ENCODE data around the gene LIPF. TPM values are rescaled to one million over a fixed set of nuclear protein-coding genes. Genes with fewer than 3 reads are reported as not detected.

LIPF gene, protein sequence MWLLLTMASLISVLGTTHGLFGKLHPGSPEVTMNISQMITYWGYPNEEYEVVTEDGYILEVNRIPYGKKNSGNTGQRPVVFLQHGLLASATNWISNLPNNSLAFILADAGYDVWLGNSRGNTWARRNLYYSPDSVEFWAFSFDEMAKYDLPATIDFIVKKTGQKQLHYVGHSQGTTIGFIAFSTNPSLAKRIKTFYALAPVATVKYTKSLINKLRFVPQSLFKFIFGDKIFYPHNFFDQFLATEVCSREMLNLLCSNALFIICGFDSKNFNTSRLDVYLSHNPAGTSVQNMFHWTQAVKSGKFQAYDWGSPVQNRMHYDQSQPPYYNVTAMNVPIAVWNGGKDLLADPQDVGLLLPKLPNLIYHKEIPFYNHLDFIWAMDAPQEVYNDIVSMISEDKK
- total RNA-seq, result not detected

DNA sequence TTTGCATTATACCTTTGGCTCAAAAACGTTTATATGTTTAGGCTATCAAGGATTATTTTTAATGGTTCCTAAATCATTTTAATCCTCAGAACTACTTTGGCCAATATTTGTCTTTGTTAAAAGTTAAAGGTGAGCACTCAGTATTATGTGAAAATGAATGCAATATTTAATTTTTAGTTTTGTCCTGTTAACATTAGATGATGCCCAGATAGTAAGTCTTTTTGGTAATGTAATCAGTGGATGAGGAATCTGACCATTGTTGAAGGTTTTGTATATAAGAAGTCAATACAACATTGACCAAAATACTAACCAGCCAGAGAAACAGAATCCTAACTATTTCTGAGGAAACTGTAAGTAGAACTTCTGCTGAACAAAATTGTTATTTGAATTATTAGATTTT lies at the start of gene LIPF:
Gene LIPF, plus strand, starts transcription at position 301 of the 400 bp plus-strand sequence. CDS start 2,856 bp downstream, outside the sequence.
- TF ChIP-seq, protein P1, sequence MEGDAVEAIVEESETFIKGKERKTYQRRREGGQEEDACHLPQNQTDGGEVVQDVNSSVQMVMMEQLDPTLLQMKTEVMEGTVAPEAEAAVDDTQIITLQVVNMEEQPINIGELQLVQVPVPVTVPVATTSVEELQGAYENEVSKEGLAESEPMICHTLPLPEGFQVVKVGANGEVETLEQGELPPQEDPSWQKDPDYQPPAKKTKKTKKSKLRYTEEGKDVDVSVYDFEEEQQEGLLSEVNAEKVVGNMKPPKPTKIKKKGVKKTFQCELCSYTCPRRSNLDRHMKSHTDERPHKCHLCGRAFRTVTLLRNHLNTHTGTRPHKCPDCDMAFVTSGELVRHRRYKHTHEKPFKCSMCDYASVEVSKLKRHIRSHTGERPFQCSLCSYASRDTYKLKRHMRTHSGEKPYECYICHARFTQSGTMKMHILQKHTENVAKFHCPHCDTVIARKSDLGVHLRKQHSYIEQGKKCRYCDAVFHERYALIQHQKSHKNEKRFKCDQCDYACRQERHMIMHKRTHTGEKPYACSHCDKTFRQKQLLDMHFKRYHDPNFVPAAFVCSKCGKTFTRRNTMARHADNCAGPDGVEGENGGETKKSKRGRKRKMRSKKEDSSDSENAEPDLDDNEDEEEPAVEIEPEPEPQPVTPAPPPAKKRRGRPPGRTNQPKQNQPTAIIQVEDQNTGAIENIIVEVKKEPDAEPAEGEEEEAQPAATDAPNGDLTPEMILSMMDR (IDR thresholded peaks at IDR 0.05), result no peak
- POLR2A ChIA-PET, result no interaction called here
- intact Hi-C loops (cut with micrococcal nuclease), result no loop called here
- CTCF ChIA-PET, result no interaction called here
- peaks cover 1% of the 10 kb centered on the region for H3K4me1 Mint-ChIP-seq (ENCODE audit: low read depth)
- DNase-seq (no peak), ATAC-seq (no peak)
- no peaks in the 10 kb centered on the region for H3K9me3 Mint-ChIP-seq
- H3K4me3 Mint-ChIP-seq, result no peak within 1 kb of the TSS
- no peaks in the 10 kb centered on the region for H3K36me3 Mint-ChIP-seq (ENCODE audit: low read depth)
- no peak within 1 kb of the TSS for H3K27ac Mint-ChIP-seq
- peaks cover 5% of the 10 kb centered on the region for H3K27me3 Mint-ChIP-seq

DNA sequence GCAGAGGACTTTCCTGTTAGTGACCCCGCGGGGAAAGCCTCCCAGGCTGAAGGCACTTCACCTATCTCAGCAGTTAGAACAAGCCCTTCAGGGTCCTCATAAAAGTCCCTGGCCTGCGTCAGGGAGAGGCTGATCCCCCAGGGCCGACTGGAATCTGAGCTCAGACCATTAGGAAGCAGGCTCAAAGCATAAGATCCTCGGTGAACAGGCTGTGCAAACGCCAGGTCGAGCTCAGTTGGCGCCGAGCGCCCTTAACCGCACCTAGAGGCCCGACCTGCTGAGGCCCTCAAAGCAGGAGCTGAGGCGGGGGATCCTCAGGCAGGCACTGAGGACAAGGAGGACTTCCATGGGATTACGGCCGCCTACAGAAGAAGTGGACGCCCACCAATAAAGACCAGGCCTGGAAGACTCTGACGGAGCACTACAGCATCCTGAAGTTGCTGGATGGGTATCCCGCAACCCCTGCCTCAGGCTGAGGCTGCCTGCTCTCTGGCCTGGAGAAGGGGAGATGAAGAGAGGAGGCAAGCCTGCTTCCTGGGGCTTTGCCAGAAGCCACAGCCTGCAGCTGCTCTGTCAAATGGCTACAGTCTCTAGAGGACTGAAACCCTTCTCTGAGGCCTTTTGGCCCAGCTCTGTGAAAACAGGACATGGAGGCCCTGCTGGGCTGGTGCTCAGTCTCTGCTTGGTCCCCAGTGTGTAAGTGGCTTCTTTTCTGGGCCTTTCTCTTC lies 47.8 kb upstream of the LIPF start:
- no peak for ATAC-seq
- H3K9me3 Mint-ChIP-seq, result no peaks in the 10 kb centered on the region
- CTCF ChIA-PET, result no interaction called here

DNA sequence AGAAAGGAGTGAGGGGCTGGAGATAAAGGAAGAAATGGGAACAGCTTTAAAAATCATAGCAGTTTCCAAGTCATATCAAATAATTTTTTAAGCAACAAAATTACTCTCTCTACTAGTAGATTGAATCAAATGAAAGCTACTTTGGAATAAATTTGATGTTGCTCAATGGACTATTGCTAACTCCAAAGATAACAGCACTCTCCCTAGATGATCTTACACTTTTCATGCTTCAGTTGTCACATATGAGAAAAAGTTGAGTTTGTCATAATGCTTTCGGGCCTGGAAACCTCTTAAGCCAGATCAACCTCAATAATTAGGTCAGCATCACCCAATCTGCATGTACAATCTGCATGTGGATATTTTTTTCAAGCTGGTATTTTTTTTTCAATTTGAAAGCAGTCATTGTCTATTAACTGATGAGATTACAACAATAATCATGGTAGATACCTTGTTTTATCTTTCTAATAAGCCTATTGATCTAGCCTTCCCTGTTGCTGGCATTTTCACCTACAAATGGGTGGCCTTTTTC lies 46.4 kb upstream of the LIPF start:
- ATAC-seq (no peak), DNase-seq (no peak)
- Mint-ChIP-seq H3K4me1 (ENCODE audit: low read depth) (no peaks in the 10 kb centered on the region), H3K36me3 (ENCODE audit: low read depth) (no peaks in the 10 kb centered on the region), H3K9me3 (no peaks in the 10 kb centered on the region), H3K27ac (no peak overlapping the region), H3K27me3 (no peaks in the 10 kb centered on the region), H3K4me3 (no peak overlapping the region)
- POLR2A ChIA-PET, result no interaction called here
- TF ChIP-seq, protein P1 (IDR thresholded peaks at IDR 0.05), result no peak
- intact Hi-C loops (cut with micrococcal nuclease), result no loop called here
- CTCF ChIA-PET, result interaction anchor here (0.5 to 1.7 kb wide), 5 partner anchors 35 to 319 kb away, joined by 3 to 7 read pairs (median 3); partner anchors contain the start of gene RNLS

More for the DNA sequence above, 47.8 kb upstream of the LIPF start:
- no peak for DNase-seq
- TF ChIP-seq, protein P1 (IDR thresholded peaks at IDR 0.05), result no peak
- H3K4me1 Mint-ChIP-seq (ENCODE audit: low read depth), result no peaks in the 10 kb centered on the region
- H3K27ac Mint-ChIP-seq, result no peak overlapping the region
- H3K27me3 Mint-ChIP-seq, result no peaks in the 10 kb centered on the region
- no peaks in the 10 kb centered on the region for H3K36me3 Mint-ChIP-seq (ENCODE audit: low read depth)
- H3K4me3 Mint-ChIP-seq, result no peak overlapping the region
- intact Hi-C loops (cut with micrococcal nuclease), result no loop called here
- POLR2A ChIA-PET, result interaction anchor here (0.6 kb wide), 1 partner anchor 770 kb away, joined by 3 read pairs; no protein-coding TSS in a partner anchor

DNA sequence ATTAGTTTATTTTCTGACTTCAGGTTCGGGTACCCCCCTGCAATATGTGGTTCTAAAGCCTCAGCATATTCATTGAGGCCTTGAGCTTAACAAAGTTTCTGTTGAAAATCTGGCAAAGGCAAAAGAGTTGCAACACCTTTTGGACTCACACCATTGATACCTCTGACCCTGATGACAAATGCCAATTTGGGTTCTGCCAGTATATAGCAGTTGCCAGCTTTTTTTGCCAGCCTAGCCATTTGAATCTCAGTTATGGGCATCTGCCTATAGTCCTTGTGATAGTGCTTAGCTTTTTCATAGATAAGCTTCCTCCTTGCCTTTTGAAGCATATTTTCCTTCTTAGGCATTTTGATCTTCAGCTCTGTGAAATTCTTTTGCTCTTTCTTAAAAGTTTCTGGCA lies 45.7 kb upstream of the LIPF start:
- H3K4me1 Mint-ChIP-seq (ENCODE audit: low read depth), result no peaks in the 10 kb centered on the region
- H3K9me3 Mint-ChIP-seq, result no peaks in the 10 kb centered on the region
- TF ChIP-seq, protein P1 (IDR thresholded peaks at IDR 0.05), result no peak
- H3K27me3 Mint-ChIP-seq, result no peaks in the 10 kb centered on the region
- no peak overlapping the region for H3K27ac Mint-ChIP-seq
- no peak for ATAC-seq
- intact Hi-C loops (cut with micrococcal nuclease), result no loop called here
- ChIA-PET CTCF (interaction anchor here (0.6 to 1.7 kb wide), 2 partner anchors 36 to 940 kb away, joined by 3 to 7 read pairs; partner anchors contain the start of gene RNLS), POLR2A (no interaction called here)
- DNase-seq, result no peak
- H3K36me3 Mint-ChIP-seq (ENCODE audit: low read depth), result no peaks in the 10 kb centered on the region
- H3K4me3 Mint-ChIP-seq, result no peak overlapping the region

Data from activated CD8-positive, alpha-beta T cell treated with anti-CD3 and anti-CD28 coated beads for 36 hours (primary cell).